Measurements from ENCODE around the gene SLC5A10. TPM values are rescaled to one million over a fixed set of nuclear protein-coding genes. Genes with fewer than 3 reads are reported as not detected.
"Not testable (repeated sequence)": the region's sequence is repeated elsewhere in the genome, so short reads cannot be mapped to it uniquely, and the experiment has no call there.

The SLC5A10 gene
- total RNA-seq, 1 donor from 2014 or later, result not detected

DNA sequence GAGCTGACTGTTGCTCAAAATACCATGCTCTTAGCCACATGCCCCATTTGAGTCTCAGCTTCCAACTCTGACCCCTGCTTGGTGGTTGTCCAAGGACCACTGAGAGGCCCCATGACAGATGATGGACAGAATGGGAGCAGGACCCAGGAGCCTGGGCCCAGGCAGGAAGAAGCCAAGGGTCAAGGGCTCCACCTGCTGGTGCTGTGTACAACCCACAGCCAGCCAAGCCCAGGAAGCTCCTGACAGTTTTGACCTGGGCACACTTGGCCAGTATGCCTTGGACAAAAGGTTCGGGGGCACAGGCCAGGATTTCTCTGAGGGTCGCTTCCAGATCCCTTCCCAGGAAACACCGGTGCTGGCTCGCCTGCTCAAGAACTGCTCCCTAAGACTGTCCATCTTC lies 79.8 kb downstream of the SLC5A10 start:
- H3K4me1 ChIP-seq; H3K27me3 ChIP-seq; H3K9me3 ChIP-seq; H3K36me3 ChIP-seq; intact Hi-C loops (cut with DNase I); H3K27ac ChIP-seq: not testable (repeated sequence)
- peak overlapping the region in 1 of 2 donors; percentile 35 for H3K4me3 ChIP-seq
- TF ChIP-seq, protein P1, sequence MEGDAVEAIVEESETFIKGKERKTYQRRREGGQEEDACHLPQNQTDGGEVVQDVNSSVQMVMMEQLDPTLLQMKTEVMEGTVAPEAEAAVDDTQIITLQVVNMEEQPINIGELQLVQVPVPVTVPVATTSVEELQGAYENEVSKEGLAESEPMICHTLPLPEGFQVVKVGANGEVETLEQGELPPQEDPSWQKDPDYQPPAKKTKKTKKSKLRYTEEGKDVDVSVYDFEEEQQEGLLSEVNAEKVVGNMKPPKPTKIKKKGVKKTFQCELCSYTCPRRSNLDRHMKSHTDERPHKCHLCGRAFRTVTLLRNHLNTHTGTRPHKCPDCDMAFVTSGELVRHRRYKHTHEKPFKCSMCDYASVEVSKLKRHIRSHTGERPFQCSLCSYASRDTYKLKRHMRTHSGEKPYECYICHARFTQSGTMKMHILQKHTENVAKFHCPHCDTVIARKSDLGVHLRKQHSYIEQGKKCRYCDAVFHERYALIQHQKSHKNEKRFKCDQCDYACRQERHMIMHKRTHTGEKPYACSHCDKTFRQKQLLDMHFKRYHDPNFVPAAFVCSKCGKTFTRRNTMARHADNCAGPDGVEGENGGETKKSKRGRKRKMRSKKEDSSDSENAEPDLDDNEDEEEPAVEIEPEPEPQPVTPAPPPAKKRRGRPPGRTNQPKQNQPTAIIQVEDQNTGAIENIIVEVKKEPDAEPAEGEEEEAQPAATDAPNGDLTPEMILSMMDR (IDR thresholded peaks at IDR 0.05), result peak in 2 of 3 experiments; percentile 38 to 49
- peak in 1 of 2 donors; percentile 77 for DNase-seq (ENCODE audit: low spot score in 2 of 2)

DNA sequence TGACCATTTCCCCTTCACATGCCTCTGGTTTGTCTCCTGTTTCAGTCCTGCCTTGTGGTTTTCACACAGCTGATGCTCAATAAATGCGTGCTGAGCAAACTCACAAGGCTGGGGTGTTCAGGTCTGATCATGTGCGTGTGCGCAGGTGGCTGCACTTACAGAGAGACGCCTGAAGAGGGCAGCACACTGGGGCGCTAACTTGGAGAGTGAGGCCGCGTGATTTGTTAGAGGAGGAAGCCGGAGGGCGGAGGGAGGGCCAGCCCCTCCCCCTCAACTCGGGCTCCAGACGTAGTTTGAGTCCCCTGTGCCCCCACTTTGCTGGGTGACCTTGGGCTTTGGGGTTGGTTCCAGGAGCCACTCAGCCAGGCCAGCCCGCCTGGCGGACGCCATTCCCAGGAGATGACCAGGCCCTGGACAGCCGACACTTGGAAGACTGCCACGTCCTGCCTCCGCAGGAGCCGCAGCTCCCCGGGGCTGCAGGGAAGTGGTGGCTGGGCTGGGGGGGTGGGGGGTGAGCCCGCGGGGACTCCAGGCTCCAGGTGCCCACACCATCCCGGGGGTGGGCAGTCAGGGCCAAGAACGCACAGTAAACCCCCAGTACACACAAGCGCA lies 80.5 kb downstream of the SLC5A10 start:
- H3K27me3 ChIP-seq; H3K4me3 ChIP-seq; intact Hi-C loops (cut with DNase I); DNase-seq (ENCODE audit: low spot score in 2 of 2); H3K27ac ChIP-seq; H3K36me3 ChIP-seq; H3K4me1 ChIP-seq; H3K9me3 ChIP-seq: not testable (repeated sequence)

DNA sequence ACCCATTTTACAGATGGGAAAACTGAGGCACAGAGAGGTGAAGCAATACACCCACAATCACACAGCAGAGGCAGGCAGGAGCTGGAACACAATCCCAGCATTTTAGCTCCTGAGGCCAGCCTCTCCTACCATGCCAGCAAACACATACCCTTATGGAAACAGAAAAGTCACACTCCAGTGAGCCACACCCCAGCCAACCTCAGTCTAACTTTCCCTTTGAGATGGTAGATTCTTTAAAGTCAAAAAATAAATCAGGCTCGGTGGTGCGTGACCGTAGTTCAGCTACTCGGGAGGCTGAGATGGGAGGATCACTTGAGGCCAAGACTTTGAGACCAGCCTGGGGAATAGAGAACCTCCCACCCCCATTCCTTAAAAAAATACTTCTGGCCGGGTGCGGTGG lies 84.2 kb downstream of the SLC5A10 start:
- H3K9me3 ChIP-seq; H3K4me3 ChIP-seq; intact Hi-C loops (cut with DNase I); DNase-seq (ENCODE audit: low spot score in 2 of 2); H3K4me1 ChIP-seq; H3K36me3 ChIP-seq; H3K27me3 ChIP-seq; H3K27ac ChIP-seq: not testable (repeated sequence)

DNA sequence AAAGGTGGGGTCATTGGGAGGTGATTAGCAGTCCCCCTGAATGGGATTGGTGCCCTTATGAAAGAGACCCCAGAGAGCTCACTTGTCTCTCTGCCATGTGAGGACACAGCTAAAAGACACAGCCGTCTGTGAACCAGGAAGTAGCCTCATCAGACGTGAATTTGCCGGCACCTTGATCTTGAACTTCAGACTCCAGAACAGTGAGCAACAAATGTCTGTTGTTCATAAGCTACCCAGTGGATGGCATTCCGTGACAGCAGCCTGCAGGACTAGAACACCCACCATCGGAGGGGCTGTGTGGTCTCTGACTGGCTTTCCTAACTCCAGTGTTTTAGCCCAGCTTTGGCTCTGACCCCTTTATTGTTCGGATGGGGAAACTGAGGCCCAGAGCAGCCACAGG lies 85.6 kb downstream of the SLC5A10 start:
- H3K4me3 ChIP-seq; DNase-seq (ENCODE audit: low spot score in 2 of 2); intact Hi-C loops (cut with DNase I); H3K9me3 ChIP-seq; H3K4me1 ChIP-seq; H3K27me3 ChIP-seq; H3K27ac ChIP-seq; H3K36me3 ChIP-seq: not testable (repeated sequence)

DNA sequence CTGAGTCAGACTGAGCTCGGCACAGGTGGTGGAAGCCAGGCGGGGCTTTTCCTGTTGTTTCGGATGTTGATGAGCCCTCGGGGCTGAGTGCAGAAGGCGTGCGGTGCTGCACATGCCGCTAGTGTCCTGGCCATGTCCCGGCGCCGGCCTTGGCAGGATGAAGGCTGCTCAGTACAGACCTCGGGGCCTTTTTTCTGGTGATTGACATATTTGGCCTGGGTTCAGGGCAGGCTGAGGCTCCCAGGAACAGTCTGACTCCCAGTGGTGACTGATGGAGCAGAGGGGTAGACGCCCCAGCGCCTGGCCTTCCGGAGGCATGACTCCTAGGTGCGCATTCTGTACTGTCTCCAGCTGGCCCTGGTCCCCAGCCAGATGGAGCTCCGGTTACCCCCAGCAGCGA lies 86.0 kb downstream of the SLC5A10 start:
- intact Hi-C loops (cut with DNase I); H3K27me3 ChIP-seq: not testable (repeated sequence)

DNA sequence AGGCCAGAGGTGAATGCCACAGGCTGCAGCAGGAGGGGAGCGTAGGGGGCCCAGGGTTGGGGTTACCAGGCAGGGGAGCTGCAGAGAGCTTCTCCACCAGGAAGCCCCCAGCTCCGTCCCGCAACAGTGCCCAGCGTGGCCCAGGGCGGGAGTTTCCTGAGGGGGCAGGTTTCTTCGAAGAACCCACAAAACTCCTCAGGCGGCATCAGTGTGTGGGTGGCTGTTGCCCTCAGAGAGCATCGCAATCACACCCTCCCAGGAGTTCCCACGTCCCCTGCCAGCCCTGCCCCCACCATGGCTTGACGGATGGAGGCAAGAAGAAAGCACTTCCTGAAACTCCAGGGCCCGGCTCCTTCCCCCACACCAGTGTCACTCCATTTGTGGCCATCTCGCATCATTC lies 86.8 kb downstream of the SLC5A10 start:
- H3K36me3 ChIP-seq; H3K9me3 ChIP-seq; H3K27me3 ChIP-seq; H3K27ac ChIP-seq; H3K4me3 ChIP-seq; DNase-seq (ENCODE audit: low spot score in 2 of 2); H3K4me1 ChIP-seq; intact Hi-C loops (cut with DNase I): not testable (repeated sequence)

More for the DNA sequence above, 86.0 kb downstream of the SLC5A10 start:
- not testable (repeated sequence) for H3K4me1 ChIP-seq; H3K9me3 ChIP-seq; H3K36me3 ChIP-seq; DNase-seq (ENCODE audit: low spot score in 2 of 2); H3K27ac ChIP-seq; H3K4me3 ChIP-seq

DNA sequence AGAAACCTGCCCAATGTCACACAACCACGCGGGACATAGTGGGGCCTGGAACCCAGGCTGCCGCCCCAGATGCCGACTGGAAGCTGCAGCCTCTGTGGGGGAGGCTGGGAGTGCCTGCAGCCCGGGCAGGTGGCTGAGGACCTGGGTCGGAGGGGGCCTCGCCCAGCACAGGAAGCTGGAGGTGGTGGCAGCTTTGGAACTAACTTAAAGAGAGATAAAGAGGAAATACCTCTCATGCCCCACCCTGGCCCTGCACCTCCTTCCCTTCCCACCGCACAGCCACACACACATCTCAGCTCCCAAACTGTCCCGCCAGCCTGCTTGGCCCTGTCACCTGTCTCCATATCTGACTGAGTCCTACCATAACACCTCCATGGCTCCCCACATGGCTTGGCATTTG lies 88.4 kb downstream of the SLC5A10 start:
- H3K9me3 ChIP-seq; H3K36me3 ChIP-seq; H3K27ac ChIP-seq; H3K4me3 ChIP-seq; H3K4me1 ChIP-seq; H3K27me3 ChIP-seq; DNase-seq (ENCODE audit: low spot score in 2 of 2); intact Hi-C loops (cut with DNase I): not testable (repeated sequence)

DNA sequence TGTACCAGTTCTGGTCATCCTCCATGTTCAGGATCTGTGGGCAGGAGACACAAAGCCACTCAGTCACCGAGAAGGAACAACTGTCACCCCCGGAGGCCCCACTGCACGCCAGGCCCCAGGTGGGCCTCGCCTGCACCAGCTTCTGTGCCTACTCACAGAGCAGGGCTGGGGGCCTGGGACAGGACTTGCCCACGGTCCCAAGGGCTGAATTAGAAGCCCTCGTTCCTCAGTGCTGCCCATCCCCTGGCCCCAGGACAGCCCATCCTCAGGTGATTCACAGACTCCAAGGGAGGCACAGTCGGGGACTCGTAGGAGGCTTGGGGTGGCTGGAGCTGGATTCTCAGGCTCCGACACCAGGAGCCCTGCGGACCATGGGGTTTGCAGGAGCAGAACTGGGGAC lies 89.9 kb downstream of the SLC5A10 start:
- DNase-seq (ENCODE audit: low spot score in 2 of 2), result peak in 1 of 2 donors; percentile 34
- H3K4me1 ChIP-seq; H3K4me3 ChIP-seq; H3K9me3 ChIP-seq; H3K27ac ChIP-seq; intact Hi-C loops (cut with DNase I); H3K27me3 ChIP-seq; H3K36me3 ChIP-seq: not testable (repeated sequence)

DNA sequence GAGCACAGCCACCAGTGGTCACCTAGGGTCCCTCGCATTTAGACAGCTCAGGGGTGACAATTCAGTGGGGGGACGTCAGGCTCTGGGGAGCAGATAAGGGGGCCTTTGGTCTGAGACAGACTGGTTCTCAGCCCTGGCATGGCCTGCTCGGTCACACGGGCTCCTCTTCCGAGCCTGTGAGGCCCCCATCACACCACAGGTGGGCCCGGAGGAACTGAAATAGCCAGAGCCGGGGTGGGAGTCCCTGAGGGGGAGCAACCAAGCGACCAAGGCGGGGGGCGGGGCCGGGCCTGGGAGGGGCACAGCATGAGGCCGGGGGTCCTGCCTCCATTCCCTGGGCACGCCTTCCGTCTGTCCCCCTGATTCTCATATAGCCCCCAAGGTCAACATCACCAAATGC lies 90.4 kb downstream of the SLC5A10 start:
- H3K27ac ChIP-seq; DNase-seq (ENCODE audit: low spot score in 2 of 2); H3K9me3 ChIP-seq; H3K4me1 ChIP-seq; intact Hi-C loops (cut with DNase I); H3K36me3 ChIP-seq; H3K4me3 ChIP-seq; H3K27me3 ChIP-seq: not testable (repeated sequence)

DNA sequence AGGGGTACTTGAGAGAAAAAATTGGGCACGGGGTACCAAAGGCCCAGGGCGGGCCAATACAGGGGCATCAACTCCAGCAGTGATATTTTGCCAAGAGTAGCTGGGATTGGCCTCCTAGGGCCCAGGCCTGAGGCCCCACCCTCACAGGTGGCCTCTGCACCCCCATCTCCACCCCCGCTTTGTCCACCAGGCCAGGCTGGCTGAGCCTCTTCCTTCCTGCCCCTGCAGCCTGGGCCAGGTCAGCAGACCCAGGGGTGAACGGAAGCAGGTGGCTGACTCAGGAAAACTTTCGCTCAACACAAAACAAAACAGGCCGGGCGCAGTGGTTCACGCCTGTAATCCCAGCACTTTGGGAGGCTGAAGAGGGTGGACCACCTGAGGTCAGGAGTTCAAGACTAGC lies 91.1 kb downstream of the SLC5A10 start:
- H3K27me3 ChIP-seq; DNase-seq (ENCODE audit: low spot score in 2 of 2); H3K9me3 ChIP-seq; H3K27ac ChIP-seq; intact Hi-C loops (cut with DNase I); H3K4me1 ChIP-seq; H3K36me3 ChIP-seq; H3K4me3 ChIP-seq: not testable (repeated sequence)

DNA sequence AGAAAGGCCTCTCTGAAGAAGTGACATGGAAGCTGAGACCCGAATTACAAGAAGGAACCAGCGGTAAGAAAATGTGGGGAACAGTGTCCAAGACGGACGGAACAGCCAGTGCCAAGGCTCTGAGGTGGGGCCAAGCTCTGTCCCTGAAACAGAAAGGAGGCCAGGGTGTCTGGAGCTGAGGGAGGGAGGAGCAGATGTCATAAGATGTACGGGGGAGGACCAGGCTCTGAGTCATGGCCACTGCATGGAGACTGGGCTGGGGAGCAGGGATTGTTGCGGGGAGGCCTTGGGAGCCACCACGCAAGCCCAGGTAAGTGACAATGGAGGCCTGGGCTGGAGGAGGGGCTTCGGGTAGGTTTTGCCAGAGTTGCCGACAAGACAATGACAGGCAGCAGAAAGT lies 92.7 kb downstream of the SLC5A10 start:
- H3K36me3 ChIP-seq; H3K27ac ChIP-seq; intact Hi-C loops (cut with DNase I); H3K27me3 ChIP-seq; H3K4me3 ChIP-seq; H3K4me1 ChIP-seq; H3K9me3 ChIP-seq; DNase-seq (ENCODE audit: low spot score in 2 of 2): not testable (repeated sequence)

DNA sequence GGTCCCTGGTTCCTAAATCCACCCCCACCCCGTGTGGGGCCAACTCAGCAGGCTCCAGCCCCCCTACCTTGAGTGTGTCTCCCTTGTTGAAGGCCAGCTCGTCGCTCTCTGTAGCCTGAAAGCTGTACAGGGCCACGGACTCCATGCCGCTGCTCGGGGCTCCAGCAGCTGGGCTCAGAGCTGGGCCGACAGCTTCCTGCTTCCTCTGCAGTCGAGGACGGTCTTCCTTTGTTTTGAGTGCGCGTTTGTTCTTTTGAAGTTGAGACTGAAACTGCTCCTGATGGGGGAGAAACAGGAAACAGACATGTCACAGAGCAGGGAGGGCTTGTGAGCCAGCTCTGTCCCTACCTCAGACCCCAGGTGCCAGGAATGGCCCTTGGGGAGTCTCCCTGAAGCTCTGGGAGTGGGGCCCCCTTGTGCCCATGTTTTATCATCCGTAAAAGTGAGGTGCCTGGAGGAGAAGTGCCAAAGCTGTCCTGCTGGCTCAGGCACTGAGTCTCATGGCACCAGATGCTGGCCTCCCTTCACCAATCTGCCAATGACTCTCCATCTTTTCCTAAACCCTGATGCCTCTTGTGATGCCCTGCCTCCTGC lies 94.9 kb downstream of the SLC5A10 start, which contains the start of gene GRAP:
Gene GRAP, minus strand, starts transcription at position 176 of the 594 bp plus-strand sequence. Its CDS starts 31 bp downstream, at position 145.
- DNase-seq (ENCODE audit: low spot score in 2 of 2); H3K9me3 ChIP-seq; H3K4me1 ChIP-seq; H3K27ac ChIP-seq; H3K4me3 ChIP-seq; H3K27me3 ChIP-seq; intact Hi-C loops (cut with DNase I); H3K36me3 ChIP-seq: not testable (repeated sequence)

DNA sequence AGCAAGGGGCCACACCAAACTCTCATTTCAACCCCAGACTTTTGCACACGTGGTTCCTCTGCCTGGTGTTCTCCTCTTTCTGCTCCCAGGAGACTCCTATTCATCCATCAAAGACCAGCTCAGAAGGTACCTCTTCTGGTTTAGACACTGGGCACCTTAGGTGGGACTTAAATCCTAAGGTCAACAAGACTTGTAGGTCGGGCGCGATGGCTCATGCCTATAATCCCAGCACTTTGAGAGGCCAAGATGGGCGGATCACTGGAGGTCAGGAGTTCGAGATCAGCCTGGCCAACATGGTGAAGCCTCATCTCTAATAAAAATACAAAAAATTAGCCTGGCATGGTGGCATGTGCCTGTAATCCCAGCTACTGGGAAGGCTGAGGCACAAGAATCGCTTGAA lies 95.5 kb downstream of the SLC5A10 start:
- H3K9me3 ChIP-seq; DNase-seq (ENCODE audit: low spot score in 2 of 2); H3K4me1 ChIP-seq; intact Hi-C loops (cut with DNase I); H3K4me3 ChIP-seq; H3K36me3 ChIP-seq; H3K27me3 ChIP-seq; H3K27ac ChIP-seq: not testable (repeated sequence)

DNA sequence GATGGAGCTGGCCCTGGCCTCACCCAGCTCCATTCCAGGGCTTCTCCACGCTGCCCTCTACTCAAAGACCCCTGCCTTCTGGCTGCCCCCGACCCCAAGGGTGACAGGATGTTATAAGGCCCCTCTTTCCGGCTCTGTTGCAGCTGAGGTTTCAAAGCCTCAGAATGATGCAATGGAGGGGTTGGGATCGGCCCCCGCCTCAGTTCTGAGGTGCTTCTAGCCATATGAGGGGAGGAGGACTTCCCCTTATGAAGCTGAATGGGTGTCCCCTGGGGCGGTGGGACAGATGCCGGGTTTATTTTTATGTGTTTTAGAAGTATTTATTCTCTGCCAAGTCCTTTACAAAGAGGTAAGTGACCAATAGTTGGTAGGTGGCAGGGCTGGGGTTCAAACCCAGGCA lies 96.9 kb downstream of the SLC5A10 start:
- H3K4me1 ChIP-seq; H3K27me3 ChIP-seq; intact Hi-C loops (cut with DNase I); H3K9me3 ChIP-seq; H3K36me3 ChIP-seq; H3K27ac ChIP-seq; H3K4me3 ChIP-seq; DNase-seq (ENCODE audit: low spot score in 2 of 2): not testable (repeated sequence)

All from ascending aorta (tissue), 2 donors.